Neuron (in vitro differentiated cells): ENCODE results near the gene ZNF142.
"Not testable (repeated sequence)": the region's sequence is repeated elsewhere in the genome, so short reads cannot be mapped to it uniquely, and the experiment has no call there.

ENCODE experiments used
- H2AFZ ChIP-seq: one replicate; pipeline ENCODE4 v1.6.1; 2013; ENCODE audit warnings: low read depth, mild to moderate bottlenecking, inconsistent platforms, low read length, moderate library complexity
- H3K27me3 ChIP-seq: one replicate; pipeline ENCODE4 v1.6.1; 2013; ENCODE audit warnings: low read length; ENCODE audit not compliant: insufficient read depth
- H3K36me3 ChIP-seq: one replicate; pipeline ENCODE4 v1.6.1; 2013; ENCODE audit warnings: low read length; ENCODE audit not compliant: insufficient read depth
- H3K4me1 ChIP-seq: one replicate; pipeline ENCODE4 v1.6.1; 2013; ENCODE audit warnings: low read length; ENCODE audit not compliant: insufficient read depth
- H3K4me3 ChIP-seq: 2 replicates; pipeline ENCODE4 v1.5.1; 2013; ENCODE audit warnings: mild to moderate bottlenecking, low read length, moderate library complexity
- H3K9me3 ChIP-seq: one replicate; pipeline ENCODE4 v1.6.1; 2013; ENCODE audit warnings: low read length

ZNF142 gene

GRCh38 chr2:218659258-218659987 is at the start of gene ZNF142, which contains the start of gene BCS1L:
Gene ZNF142, minus strand, starts transcription at chr2:218659623. Its CDS starts 3,194 bp downstream, at chr2:218656429.
Gene BCS1L, plus strand, starts transcription at chr2:218659683. Its CDS starts 1,305 bp downstream, at chr2:218660988.
- no peaks in the 10 kb centered on the region for H3K9me3 ChIP-seq
- H3K36me3 ChIP-seq, result peaks cover 59% of the 10 kb centered on the region
- peak within 1 kb of the TSS; percentile 81 for H3K4me3 ChIP-seq
- H3K27me3 ChIP-seq, result no peaks in the 10 kb centered on the region
- H3K4me1 ChIP-seq, result peaks cover 13% of the 10 kb centered on the region
- peak within 1 kb of the TSS; percentile 82 for H2AFZ ChIP-seq

GRCh38 chr2:218708086-218708485 is 48.7 kb upstream of the ZNF142 start:
- Histone ChIP-seq H3K4me3 (no peak overlapping the region), H3K27me3 (no peaks in the 10 kb centered on the region), H3K4me1 (peaks cover 7% of the 10 kb centered on the region), H3K36me3 (no peaks in the 10 kb centered on the region), H3K9me3 (no peaks in the 10 kb centered on the region), H2AFZ (no peak overlapping the region)

DNA sequence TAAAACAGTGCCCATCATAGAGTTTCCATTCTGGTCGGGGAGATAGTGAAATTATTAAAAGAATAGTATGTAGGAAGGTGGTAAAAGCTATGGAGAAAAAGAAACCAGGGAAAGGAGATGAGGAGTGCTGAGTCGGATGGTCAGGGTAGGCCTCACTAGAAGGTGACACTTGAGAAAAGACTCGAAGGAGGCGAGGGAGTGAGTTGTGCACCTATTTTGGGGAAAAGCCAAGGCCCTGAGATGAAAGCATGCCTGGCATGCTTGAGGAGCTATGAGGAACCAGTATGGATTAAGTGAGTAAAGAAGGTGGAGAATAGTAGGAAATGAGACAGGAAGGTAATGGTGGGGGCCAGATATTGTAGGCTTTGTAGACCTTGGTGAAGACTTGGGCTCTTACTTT is 43.9 kb upstream of the ZNF142 start:
- Histone ChIP-seq H3K27me3 (no peaks in the 10 kb centered on the region), H3K36me3 (peaks cover 26% of the 10 kb centered on the region), H2AFZ (no peak overlapping the region), H3K4me3 (no peak overlapping the region), H3K4me1 (no peaks in the 10 kb centered on the region), H3K9me3 (no peaks in the 10 kb centered on the region)

- Histone ChIP-seq H3K27me3 (no peaks in the 10 kb centered on the region), H3K36me3 (peaks cover 41% of the 10 kb centered on the region), H3K4me3 (no peak overlapping the region), H3K9me3 (no peaks in the 10 kb centered on the region), H3K4me1 (no peaks in the 10 kb centered on the region), H2AFZ (no peak overlapping the region)
These were observed 42.4 kb upstream of the ZNF142 start for GRCh38 chr2:218701806-218702205.

DNA sequence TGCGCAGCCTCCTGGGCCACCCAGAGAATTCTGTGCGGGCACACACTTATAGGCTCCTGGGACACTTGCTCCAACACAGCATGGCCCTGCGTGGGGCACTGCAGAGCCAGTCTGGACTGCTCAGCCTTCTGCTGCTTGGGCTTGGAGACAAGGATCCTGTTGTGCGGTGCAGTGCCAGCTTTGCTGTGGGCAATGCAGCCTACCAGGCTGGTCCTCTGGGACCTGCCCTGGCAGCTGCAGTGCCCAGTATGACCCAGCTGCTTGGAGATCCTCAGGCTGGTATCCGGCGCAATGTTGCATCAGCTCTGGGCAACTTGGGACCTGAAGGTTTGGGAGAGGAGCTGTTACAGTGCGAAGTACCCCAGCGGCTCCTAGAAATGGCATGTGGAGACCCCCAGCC is 39.5 kb upstream of the ZNF142 start:
- Histone ChIP-seq H3K4me1 (peaks cover 12% of the 10 kb centered on the region), H2AFZ (no peak overlapping the region), H3K36me3 (peaks cover 52% of the 10 kb centered on the region)

GRCh38 chr2:218694405-218695145 is 35.2 kb upstream of the ZNF142 start:
- Histone ChIP-seq H3K9me3 (no peaks in the 10 kb centered on the region), H2AFZ (no peak overlapping the region), H3K36me3 (peaks cover 77% of the 10 kb centered on the region), H3K27me3 (no peaks in the 10 kb centered on the region), H3K4me1 (peaks cover 17% of the 10 kb centered on the region), H3K4me3 (no peak overlapping the region)

More for the DNA sequence above, 39.5 kb upstream of the ZNF142 start:
- no peaks in the 10 kb centered on the region for H3K9me3 ChIP-seq
- no peaks in the 10 kb centered on the region for H3K27me3 ChIP-seq
- H3K4me3 ChIP-seq, result no peak overlapping the region

DNA sequence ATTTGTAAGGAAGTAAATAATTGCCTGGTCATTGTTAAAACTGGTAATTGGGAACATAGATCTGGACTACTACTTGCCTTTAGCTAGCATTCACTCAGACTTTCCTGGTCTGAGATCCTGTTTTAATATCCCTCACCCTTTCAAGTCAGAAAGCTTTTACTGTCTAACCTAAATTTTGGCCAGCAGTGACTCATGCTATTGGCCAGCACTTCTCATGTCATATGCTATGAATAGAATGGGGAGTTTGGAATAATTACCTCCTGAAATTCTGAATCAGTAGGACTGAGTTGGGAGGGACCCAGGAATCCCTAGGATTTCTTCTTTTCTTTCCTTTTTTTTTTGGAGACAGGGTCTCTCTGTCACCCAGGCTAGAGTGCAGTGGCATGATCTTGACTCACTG is 31.8 kb upstream of the ZNF142 start:
- Histone ChIP-seq H3K4me1 (peaks cover 17% of the 10 kb centered on the region), H3K9me3 (no peaks in the 10 kb centered on the region), H2AFZ (no peak overlapping the region), H3K4me3 (no peak overlapping the region), H3K27me3 (no peaks in the 10 kb centered on the region), H3K36me3 (peaks cover 56% of the 10 kb centered on the region)

DNA sequence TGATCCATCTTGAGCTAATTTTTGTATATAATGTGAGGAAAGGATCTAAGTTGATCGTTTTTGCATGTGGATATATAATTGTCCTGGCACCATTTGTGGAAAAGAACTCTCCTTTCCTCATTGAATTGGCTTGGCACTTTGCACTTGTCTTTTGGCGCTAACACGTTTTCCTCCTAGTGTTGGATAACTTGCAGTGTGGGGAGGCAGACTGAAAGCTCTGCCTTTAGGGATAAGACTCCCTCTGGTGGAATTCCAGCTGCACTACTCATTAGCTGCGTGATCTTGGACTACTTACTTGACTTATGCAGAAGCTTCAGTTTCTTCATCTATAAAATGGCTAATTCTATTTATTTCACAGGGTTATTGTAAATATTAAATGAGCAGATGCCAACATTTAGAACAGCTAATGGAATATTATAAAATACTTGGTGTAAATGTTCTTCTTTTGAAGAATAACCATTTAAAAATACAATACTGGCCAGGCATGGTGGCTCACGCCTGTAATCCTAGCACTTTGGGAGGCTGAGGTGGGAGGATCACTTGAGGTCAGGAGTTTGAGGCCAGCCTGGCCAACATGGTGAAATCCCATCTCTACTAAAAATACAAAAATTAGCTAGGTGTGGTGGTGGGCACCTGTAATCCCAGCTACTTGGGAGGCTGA is 28.1 kb upstream of the ZNF142 start:
- H3K27me3 ChIP-seq, H3K9me3 ChIP-seq, H3K4me3 ChIP-seq, H3K4me1 ChIP-seq, H2AFZ ChIP-seq: not testable (repeated sequence)
- H3K36me3 ChIP-seq, result peaks cover 47% of the 10 kb centered on the region

DNA sequence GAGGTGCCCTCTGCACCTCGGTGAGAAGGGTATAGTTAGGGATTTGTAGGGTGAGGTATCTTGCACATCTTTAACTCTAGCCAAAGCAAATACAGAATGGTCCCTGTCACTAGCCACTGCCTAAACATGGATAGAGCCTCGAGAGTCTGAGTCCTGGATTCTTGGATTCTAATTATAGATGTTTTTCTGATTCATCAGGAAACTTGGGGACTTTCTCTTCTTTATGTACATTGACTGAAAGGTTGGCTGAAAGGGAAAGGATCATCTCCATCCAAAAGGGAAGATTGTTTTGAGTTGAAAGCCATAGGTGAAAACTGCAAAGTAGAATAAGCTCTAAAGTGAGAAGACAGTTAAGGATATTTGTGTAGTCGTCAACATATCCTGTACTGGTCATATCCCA is 20.6 kb upstream of the ZNF142 start:
- no peak overlapping the region for H3K4me3 ChIP-seq
- no peak overlapping the region for H2AFZ ChIP-seq
- H3K4me1 ChIP-seq, result no peaks in the 10 kb centered on the region
- peaks cover 54% of the 10 kb centered on the region for H3K36me3 ChIP-seq
- no peaks in the 10 kb centered on the region for H3K9me3 ChIP-seq
- H3K27me3 ChIP-seq, result no peaks in the 10 kb centered on the region

DNA sequence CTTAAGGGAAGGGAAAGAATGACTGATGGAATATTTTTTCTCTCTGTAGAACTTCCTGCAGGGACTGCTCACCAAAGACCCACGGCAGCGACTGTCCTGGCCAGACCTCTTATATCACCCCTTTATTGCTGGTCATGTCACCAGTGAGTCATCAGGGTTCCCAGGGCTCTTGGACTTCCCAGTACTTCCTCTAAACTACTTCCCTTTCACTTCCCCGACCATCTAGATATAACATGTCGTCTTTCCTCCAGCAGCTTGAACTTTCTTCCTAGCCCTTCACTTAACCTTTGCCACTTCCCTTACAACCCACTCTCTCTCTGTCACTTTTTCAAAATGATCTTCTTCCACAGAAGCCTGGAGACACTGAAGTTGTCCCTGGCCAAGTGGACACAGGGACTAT is 19.7 kb upstream of the ZNF142 start:
- H2AFZ ChIP-seq, result no peak overlapping the region
- H3K36me3 ChIP-seq, result peaks cover 51% of the 10 kb centered on the region
- no peak overlapping the region for H3K4me3 ChIP-seq
- no peaks in the 10 kb centered on the region for H3K4me1 ChIP-seq
- no peaks in the 10 kb centered on the region for H3K9me3 ChIP-seq
- no peaks in the 10 kb centered on the region for H3K27me3 ChIP-seq

- Histone ChIP-seq H3K9me3 (no peaks in the 10 kb centered on the region), H3K4me3 (peak within 1 kb of the TSS; percentile 95), H3K36me3 (peaks cover 32% of the 10 kb centered on the region), H3K4me1 (peaks cover 13% of the 10 kb centered on the region), H3K27me3 (no peaks in the 10 kb centered on the region), H2AFZ (peak within 1 kb of the TSS; percentile 56)
These were observed 12.5 kb upstream of the ZNF142 start, which contains the start of the genes RNF25 and STK36 for GRCh38 chr2:218671654-218672566. Gene RNF25, minus strand, starts transcription at chr2:218672002. Its CDS starts 32 bp downstream, at chr2:218671970. Gene STK36, plus strand, starts transcription at chr2:218672086. Its CDS starts 744 bp downstream, at chr2:218672830.

DNA sequence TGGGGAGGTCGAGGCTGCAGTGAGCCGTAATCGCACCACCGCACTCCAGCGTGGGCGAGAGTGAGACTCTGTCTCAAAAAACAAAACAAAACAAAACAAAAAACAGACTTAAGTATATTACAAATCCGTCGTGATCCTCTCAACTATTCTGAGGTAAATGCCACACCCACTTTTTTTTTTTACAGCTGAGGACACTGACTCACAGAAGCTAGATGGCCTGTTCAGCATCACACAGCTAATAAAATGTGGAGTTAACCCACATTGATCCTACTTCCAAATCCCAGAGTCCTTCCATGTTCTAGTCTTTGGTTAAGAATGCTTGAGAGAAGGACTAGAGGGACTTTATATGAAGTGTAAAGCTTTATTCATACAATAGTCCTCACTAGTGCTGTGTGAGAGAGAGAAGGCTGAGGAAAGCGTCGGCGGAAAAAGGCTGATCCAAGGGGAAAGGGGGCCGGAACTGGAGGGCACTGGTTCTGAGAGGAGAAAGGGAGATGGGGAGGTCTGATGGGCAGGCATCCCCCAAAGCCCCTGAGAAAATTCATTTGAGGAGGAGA is 11.8 kb upstream of the ZNF142 start:
- Histone ChIP-seq H3K27me3 (no peaks in the 10 kb centered on the region), H2AFZ (peak overlapping the region; percentile 56), H3K9me3 (no peaks in the 10 kb centered on the region), H3K4me1 (peaks cover 13% of the 10 kb centered on the region), H3K4me3 (peak overlapping the region; percentile 95), H3K36me3 (peaks cover 33% of the 10 kb centered on the region)
